Stimulated activated CD4-positive, alpha-beta T cell treated with anti-CD3 and anti-CD28 coated beads, Interleukin-1b, Interleukin-23, amount 100 ng/mL, for 1 hour (primary cell): ENCODE data around the gene OR2V1.
A peak's percentile ranks its signal among the peaks of the same experiment; 100 is the strongest.
"Not testable (repeated sequence)": the region's sequence is repeated elsewhere in the genome, so short reads cannot be mapped to it uniquely, and the experiment has no call there.

Experiments used
- DNase-seq, 2 donors: peaks; one replicate each; pipeline ENCODE4 v3.0.0-alpha.2; 2020; ENCODE audit warnings: low read depth in 2 of 2

Gene OR2V1

GRCh38 chr5:181160152-181160754 is 29.3 kb upstream of the OR2V1 start:
- peak; percentile 40 to 68 for DNase-seq

- peak; percentile 76 to 97 for DNase-seq
Measured at GRCh38 chr5:181159286-181160151, 28.6 kb upstream of the OR2V1 start.

- DNase-seq: no peak
Measured at GRCh38 chr5:181158869-181159268, 27.9 kb upstream of the OR2V1 start.

GRCh38 chr5:181156758-181157157 is 25.8 kb upstream of the OR2V1 start:
- no peak for DNase-seq

- DNase-seq: no peak
Measured at GRCh38 chr5:181153814-181154213, 22.8 kb upstream of the OR2V1 start.

GRCh38 chr5:181152406-181152805 is 21.4 kb upstream of the OR2V1 start:
- no peak for DNase-seq

GRCh38 chr5:181151146-181151545 is 20.2 kb upstream of the OR2V1 start:
- no peak for DNase-seq

GRCh38 chr5:181149806-181150733 is 19.1 kb upstream of the OR2V1 start:
- DNase-seq: no peak

GRCh38 chr5:181149355-181149754 is 18.4 kb upstream of the OR2V1 start:
- DNase-seq: no peak

GRCh38 chr5:181146927-181147636 is 16.1 kb upstream of the OR2V1 start, which contains the start of gene OR2V2:
OR2V2 (plus strand) TSS chr5:181147586; CDS start chr5:181154943, 7,357 bp downstream.
- DNase-seq: not testable (repeated sequence)

GRCh38 chr5:181145133-181145532 is 14.2 kb upstream of the OR2V1 start:
- no peak for DNase-seq

GRCh38 chr5:181142054-181142453 is 11.1 kb upstream of the OR2V1 start:
- no peak for DNase-seq

- DNase-seq: no peak
Measured at GRCh38 chr5:181140766-181141165, 9.8 kb upstream of the OR2V1 start.

GRCh38 chr5:181138258-181138657 is 7.3 kb upstream of the OR2V1 start:
- DNase-seq: no peak

GRCh38 chr5:181136361-181136955 is 5.5 kb upstream of the OR2V1 start:
- no peak for DNase-seq

- no peak for DNase-seq
Measured at GRCh38 chr5:181134259-181134658, 3.3 kb upstream of the OR2V1 start.

GRCh38 chr5:181133610-181134231 is 2.8 kb upstream of the OR2V1 start:
- DNase-seq: no peak

- DNase-seq: no peak
Measured at GRCh38 chr5:181133083-181133482, 2.1 kb upstream of the OR2V1 start.

GRCh38 chr5:181131514-181131913 is 545 bp upstream of the OR2V1 start:
- DNase-seq: no peak

GRCh38 chr5:181130081-181130480 is 888 bp downstream of the OR2V1 start:
- not testable (repeated sequence) for DNase-seq

- no peak for DNase-seq
Measured at GRCh38 chr5:181129601-181130000, 1.4 kb downstream of the OR2V1 start.
